HG02610 (cell line): ENCODE results near the gene BCAP31.
"Not testable (repeated sequence)": the region's sequence is repeated elsewhere in the genome, so short reads cannot be mapped to it uniquely, and the experiment has no call there.

Experiments used
- ATAC-seq: cut with Tn5 transposase; IDR thresholded peaks from one replicate; pipeline ENCODE4 v1.9.1; 2021; ENCODE audit warnings: mild to moderate bottlenecking, moderate library complexity; ENCODE audit not compliant: unreplicated experiment

The BCAP31 gene

GRCh38 chrX:153763298-153763932 lies 39.2 kb upstream of the BCAP31 start:
- no peak for ATAC-seq

- ATAC-seq: no peak
Measured at GRCh38 chrX:153762626-153763173, 38.5 kb upstream of the BCAP31 start.

GRCh38 chrX:153761863-153762262 lies 37.7 kb upstream of the BCAP31 start:
- ATAC-seq: no peak

GRCh38 chrX:153755136-153755535 lies 30.9 kb upstream of the BCAP31 start:
- ATAC-seq: no peak

GRCh38 chrX:153750127-153750774 lies 26.1 kb upstream of the BCAP31 start:
- no peak for ATAC-seq

- not testable (repeated sequence) for ATAC-seq
Measured at GRCh38 chrX:153749017-153749416, 24.8 kb upstream of the BCAP31 start.

GRCh38 chrX:153746991-153747390 lies 22.8 kb upstream of the BCAP31 start:
- not testable (repeated sequence) for ATAC-seq

GRCh38 chrX:153746359-153746758 lies 22.2 kb upstream of the BCAP31 start:
- no peak for ATAC-seq

- not testable (repeated sequence) for ATAC-seq
Measured at GRCh38 chrX:153745067-153745433, 20.9 kb upstream of the BCAP31 start.

- ATAC-seq: no peak
Measured at GRCh38 chrX:153744210-153745066, 20.3 kb upstream of the BCAP31 start.

- ATAC-seq: not testable (repeated sequence)
Measured at GRCh38 chrX:153743468-153744209, 19.5 kb upstream of the BCAP31 start.

- ATAC-seq: not testable (repeated sequence)
Measured at GRCh38 chrX:153742796-153743467, 18.7 kb upstream of the BCAP31 start.

GRCh38 chrX:153742111-153742510 lies 17.9 kb upstream of the BCAP31 start:
- not testable (repeated sequence) for ATAC-seq

- ATAC-seq: no peak
Measured at GRCh38 chrX:153741446-153741845, 17.3 kb upstream of the BCAP31 start.

GRCh38 chrX:153740631-153741222 lies 16.5 kb upstream of the BCAP31 start:
- no peak for ATAC-seq

GRCh38 chrX:153739754-153740486 lies 15.7 kb upstream of the BCAP31 start:
- no peak for ATAC-seq

GRCh38 chrX:153738056-153738605 lies 13.9 kb upstream of the BCAP31 start:
- ATAC-seq: no peak

- no peak for ATAC-seq
Measured at GRCh38 chrX:153736871-153737441, 12.8 kb upstream of the BCAP31 start.
